ENCODE results near the gene MUTYH. TPM values are rescaled to one million over a fixed set of nuclear protein-coding genes. Genes with fewer than 3 reads are reported as not detected.

The MUTYH gene
- total RNA-seq, 4 donors from 2014 or later, result 34.7 to 62.2 (median 46.0) TPM

DNA sequence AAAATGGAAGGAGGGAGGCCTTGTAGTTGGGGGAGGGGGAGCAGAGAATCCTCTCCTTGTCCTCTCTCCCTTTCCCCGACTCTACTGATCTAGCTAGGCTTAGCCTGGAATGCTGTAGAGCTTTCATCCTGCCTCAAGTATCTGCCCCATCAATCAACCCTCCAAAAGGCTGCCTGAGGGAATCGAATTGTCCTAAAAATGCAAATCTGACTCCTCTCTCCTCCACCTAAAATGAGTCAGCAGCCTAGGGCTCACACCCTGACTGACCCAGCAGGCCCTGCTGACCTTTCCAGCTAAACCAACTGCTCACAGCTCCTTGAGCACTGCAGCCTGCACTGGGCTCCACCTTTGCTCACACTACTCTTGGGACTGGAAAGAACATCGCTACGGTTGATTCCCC is 10.8 kb downstream of the MUTYH start:
- peaks cover 0 to 46% (median 8%) of the 10 kb centered on the region in 4 donors for H3K4me1 ChIP-seq
- TF ChIP-seq POLR2A (IDR thresholded peaks at IDR 0.05), result no peak
- no peak for TF ChIP-seq EP300 (IDR thresholded peaks at IDR 0.05)
- TF ChIP-seq, protein P1, sequence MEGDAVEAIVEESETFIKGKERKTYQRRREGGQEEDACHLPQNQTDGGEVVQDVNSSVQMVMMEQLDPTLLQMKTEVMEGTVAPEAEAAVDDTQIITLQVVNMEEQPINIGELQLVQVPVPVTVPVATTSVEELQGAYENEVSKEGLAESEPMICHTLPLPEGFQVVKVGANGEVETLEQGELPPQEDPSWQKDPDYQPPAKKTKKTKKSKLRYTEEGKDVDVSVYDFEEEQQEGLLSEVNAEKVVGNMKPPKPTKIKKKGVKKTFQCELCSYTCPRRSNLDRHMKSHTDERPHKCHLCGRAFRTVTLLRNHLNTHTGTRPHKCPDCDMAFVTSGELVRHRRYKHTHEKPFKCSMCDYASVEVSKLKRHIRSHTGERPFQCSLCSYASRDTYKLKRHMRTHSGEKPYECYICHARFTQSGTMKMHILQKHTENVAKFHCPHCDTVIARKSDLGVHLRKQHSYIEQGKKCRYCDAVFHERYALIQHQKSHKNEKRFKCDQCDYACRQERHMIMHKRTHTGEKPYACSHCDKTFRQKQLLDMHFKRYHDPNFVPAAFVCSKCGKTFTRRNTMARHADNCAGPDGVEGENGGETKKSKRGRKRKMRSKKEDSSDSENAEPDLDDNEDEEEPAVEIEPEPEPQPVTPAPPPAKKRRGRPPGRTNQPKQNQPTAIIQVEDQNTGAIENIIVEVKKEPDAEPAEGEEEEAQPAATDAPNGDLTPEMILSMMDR (IDR thresholded peaks at IDR 0.05), result no peak
- no peak overlapping the region for H3K4me3 ChIP-seq
- no peak for DNase-seq (ENCODE audit: low spot score in 2 of 2)
- 44 to 63% methylated on average over 4 of the region's 4 CpGs for WGBS, 2 donors
- peaks cover 0 to 57% (median 0%) of the 10 kb centered on the region in 3 donors for H3K36me3 ChIP-seq
- H3K9me3 ChIP-seq, result no peaks in the 10 kb centered on the region
- no peaks in the 10 kb centered on the region for H3K27me3 ChIP-seq
- no peak overlapping the region for H3K27ac ChIP-seq

DNA sequence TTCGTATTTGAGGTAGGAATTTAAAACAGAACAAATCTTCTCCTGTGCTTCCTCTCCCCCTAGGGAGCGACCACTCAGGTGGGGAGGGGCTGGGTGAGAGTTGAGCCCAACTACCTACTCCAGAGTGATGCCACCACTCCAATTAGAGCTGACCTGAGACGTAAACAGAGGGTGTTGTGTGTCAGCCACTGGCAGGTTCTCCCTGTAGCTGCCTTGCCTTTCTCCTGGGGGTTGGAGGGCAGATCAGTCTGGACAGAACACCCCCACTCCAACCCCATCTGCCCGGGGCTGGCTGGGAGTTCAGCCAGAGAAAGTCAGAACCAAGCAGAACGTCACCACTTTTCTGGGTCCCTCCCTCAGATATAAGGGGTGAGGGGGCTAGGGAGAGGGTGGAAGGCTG is 11.6 kb downstream of the MUTYH start:
- TF ChIP-seq EP300 (IDR thresholded peaks at IDR 0.05) (no peak), POLR2A (IDR thresholded peaks at IDR 0.05) (no peak)
- TF ChIP-seq, protein P1 (IDR thresholded peaks at IDR 0.05), result no peak
- no peak for DNase-seq (ENCODE audit: low spot score in 2 of 2)
- no peaks in the 10 kb centered on the region for H3K9me3 ChIP-seq
- WGBS, 2 donors, result 43 to 54% methylated on average over 5 of the region's 5 CpGs
- peaks cover 0 to 39% (median 8%) of the 10 kb centered on the region in 4 donors for H3K4me1 ChIP-seq
- H3K27me3 ChIP-seq, result no peaks in the 10 kb centered on the region
- H3K27ac ChIP-seq, result peak overlapping the region in 2 of 4 donors; percentile 26 to 56
- H3K4me3 ChIP-seq, result no peak overlapping the region
- H3K36me3 ChIP-seq, result peaks cover 0 to 53% (median 0%) of the 10 kb centered on the region in 3 donors

DNA sequence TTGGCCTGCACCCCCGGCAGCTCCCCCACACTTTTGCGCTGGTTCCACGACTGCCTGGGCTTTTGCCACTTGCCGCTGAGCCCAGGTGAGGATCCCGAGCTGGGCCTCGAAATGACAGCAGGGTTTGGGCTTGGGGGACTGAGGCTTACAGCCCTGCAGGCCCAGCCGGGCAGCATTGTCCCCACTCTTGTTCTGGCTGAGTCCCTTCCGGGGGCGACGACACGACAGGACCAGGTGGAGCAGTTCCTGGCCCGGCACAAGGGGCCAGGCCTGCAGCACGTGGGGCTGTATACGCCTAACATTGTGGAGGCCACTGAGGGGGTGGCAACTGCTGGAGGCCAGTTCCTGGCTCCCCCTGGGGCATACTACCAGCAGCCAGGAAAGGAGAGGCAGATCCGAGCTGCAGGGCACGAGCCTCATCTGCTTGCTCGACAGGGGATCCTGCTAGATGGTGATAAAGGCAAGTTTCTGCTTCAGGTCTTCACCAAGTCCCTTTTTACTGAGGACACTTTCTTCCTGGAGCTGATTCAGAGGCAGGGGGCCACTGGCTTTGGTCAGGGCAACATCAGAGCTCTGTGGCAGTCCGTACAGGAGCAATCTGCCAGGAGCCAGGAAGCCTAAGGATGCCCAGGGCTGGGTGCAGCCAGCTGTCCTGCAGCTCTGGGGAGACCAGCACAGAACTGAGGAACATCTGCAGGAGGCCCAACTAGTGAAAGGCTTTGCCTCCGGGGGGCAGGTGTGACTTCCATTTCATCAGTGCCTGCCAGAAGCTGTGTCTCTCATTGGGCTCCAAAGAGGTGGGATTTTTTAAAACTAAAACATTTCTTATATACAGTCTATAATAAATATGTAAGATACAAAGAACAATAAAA is 12.4 kb downstream of the MUTYH start:
- H3K36me3 ChIP-seq, result peaks cover 0 to 45% (median 0%) of the 10 kb centered on the region in 3 donors
- TF ChIP-seq EP300 (IDR thresholded peaks at IDR 0.05) (no peak), POLR2A (IDR thresholded peaks at IDR 0.05) (no peak)
- TF ChIP-seq, protein P1 (IDR thresholded peaks at IDR 0.05), result no peak
- peak overlapping the region in 3 of 4 donors; percentile 36 to 79 (median 75) for H3K27ac ChIP-seq
- peak overlapping the region; percentile 31 to 55 (median 52) for H3K4me3 ChIP-seq
- no peak for DNase-seq (ENCODE audit: low spot score in 2 of 2)
- H3K9me3 ChIP-seq, result no peaks in the 10 kb centered on the region
- 38 to 45% methylated on average over 15 to 17 of the region's 19 CpGs for WGBS, 2 donors
- H3K4me1 ChIP-seq, result peaks cover 0 to 38% (median 8%) of the 10 kb centered on the region in 4 donors
- no peaks in the 10 kb centered on the region for H3K27me3 ChIP-seq

DNA sequence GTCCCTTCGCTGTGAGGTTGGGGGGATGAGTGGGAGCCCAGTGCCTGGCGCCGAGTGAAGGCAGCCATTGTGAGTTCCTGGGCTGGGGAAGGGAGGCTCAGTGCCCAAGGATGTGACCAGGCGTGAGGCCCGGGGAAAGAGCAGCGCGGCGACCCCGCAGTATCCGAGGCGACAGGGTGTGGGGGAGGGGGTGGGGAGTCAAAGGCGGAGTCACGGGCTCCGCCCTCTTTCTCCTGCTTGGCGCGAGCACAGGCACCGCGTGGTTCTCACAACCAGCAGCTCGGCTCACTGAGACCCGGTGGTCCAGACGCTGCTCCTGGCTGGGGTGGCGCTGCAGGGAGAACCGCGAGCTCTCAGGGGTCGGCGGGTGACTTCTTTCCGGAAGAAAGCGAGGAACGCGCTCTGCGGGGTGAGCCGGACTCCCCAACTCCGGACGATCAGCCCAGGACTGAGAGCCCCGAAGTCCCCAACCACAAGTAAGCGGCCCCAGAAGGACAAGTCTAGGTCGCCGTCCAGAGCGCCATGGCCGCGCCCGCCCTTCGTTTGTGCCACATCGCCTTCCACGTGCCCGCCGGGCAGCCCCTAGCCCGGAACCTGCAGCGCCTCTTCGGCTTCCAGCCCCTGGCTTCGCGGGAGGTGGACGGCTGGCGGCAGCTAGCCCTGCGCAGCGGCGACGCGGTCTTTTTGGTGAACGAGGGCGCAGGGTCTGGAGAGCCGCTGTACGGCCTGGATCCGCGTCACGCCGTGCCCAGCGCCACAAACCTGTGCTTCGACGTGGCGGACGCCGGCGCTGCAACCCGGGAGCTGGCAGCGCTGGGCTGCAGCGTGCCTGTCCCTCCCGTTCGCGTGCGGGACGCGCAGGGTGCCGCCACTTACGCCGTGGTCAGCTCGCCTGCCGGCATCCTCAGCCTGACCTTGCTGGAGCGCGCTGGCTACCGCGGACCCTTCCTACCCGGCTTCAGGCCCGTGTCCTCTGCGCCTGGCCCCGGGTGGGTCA is 13.3 kb downstream of the MUTYH start, which contains the start of gene HPDL:
TSS of gene HPDL (plus strand) at position 269 of the 997 bp plus-strand sequence. CDS start at position 523, 254 bp downstream.
- peaks cover 0 to 35% (median 0%) of the 10 kb centered on the region in 3 donors for H3K36me3 ChIP-seq
- DNase-seq (ENCODE audit: low spot score in 2 of 2), result peak in 1 of 2 donors; percentile 37
- H3K27ac ChIP-seq, result peak within 1 kb of the TSS in 3 of 4 donors; percentile 49 to 79 (median 75)
- H3K9me3 ChIP-seq, result no peaks in the 10 kb centered on the region
- TF ChIP-seq EP300 (IDR thresholded peaks at IDR 0.05), result peak in 1 of 2 donors; percentile 48
- TF ChIP-seq, protein P1 (IDR thresholded peaks at IDR 0.05), result no peak
- H3K4me3 ChIP-seq, result peak within 1 kb of the TSS; percentile 31 to 55 (median 52)
- H3K4me1 ChIP-seq, result peaks cover 0 to 38% (median 8%) of the 10 kb centered on the region in 4 donors
- 4 to 6% methylated on average over 26 to 51 of the region's 96 CpGs for WGBS, 2 donors
- no peaks in the 10 kb centered on the region for H3K27me3 ChIP-seq
